A673 (cell line): ENCODE results near the gene SPATA4.

Experiments
- EZH2 ChIP-seq: fragments of 200-600 bp; sonication (generic); IDR thresholded peaks from 2 replicates; pipeline ENCODE4 v1.6.1; 2017; ENCODE audit warnings: borderline replicate concordance, low read depth, mild to moderate bottlenecking, mixed read lengths, antibody characterized with exemption, low read length; ENCODE audit not compliant: poor library complexity, severe bottlenecking
- TF ChIP-seq, protein P1 (sequence below): fragments of 300-800, 200-600 bp; sonication (generic); conservative IDR thresholded peaks from 2 replicates; pipeline ENCODE4 v1.5.1; 2017; ENCODE audit warnings: low read depth, mild to moderate bottlenecking, antibody characterized with exemption, low read length, moderate library complexity, mixed read lengths

DNA sequence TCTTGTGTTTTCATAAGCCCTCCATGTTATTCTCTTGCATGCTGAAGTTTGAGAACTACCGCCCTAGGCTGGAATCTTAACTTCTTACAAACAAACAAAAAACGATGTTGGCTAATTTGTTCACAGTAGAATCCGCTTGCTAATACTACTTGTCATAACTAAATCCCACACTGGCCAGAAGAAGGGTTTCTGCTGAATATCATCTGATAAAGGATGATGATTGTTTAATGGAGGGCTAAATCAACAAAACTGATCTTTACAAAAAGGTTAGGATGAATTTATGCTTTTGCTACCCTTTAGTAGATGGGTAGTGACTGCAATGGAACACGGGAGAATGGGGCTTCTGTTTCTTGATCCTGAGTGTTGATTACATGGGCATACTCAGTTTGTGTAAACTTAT lies 42.3 kb downstream of the SPATA4 start:
- TF ChIP-seq, protein P1, sequence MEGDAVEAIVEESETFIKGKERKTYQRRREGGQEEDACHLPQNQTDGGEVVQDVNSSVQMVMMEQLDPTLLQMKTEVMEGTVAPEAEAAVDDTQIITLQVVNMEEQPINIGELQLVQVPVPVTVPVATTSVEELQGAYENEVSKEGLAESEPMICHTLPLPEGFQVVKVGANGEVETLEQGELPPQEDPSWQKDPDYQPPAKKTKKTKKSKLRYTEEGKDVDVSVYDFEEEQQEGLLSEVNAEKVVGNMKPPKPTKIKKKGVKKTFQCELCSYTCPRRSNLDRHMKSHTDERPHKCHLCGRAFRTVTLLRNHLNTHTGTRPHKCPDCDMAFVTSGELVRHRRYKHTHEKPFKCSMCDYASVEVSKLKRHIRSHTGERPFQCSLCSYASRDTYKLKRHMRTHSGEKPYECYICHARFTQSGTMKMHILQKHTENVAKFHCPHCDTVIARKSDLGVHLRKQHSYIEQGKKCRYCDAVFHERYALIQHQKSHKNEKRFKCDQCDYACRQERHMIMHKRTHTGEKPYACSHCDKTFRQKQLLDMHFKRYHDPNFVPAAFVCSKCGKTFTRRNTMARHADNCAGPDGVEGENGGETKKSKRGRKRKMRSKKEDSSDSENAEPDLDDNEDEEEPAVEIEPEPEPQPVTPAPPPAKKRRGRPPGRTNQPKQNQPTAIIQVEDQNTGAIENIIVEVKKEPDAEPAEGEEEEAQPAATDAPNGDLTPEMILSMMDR: no peak
- TF ChIP-seq EZH2: no peak
